Chondrocyte (in vitro differentiated cells): ENCODE results near the gene TCF4. TPM values are rescaled to one million over a fixed set of nuclear protein-coding genes. Genes with fewer than 3 reads are reported as not detected.

Source experiments
- DNase-seq: peaks from one replicate; pipeline ENCODE4 v3.0.0; 2021; ENCODE audit warnings: mixed read lengths, low spot score
- H3K27ac Mint-ChIP-seq: one replicate; pipeline ENCODE4 v1.8.0; 2021; ENCODE audit warnings: mild to moderate bottlenecking, moderate library complexity, mixed read lengths; ENCODE audit not compliant: unreplicated experiment
- H3K27me3 Mint-ChIP-seq: 2 replicates; pipeline ENCODE4 v1.8.0; 2021; ENCODE audit warnings: low read depth, mixed read lengths
- H3K36me3 Mint-ChIP-seq: 2 replicates; pipeline ENCODE4 v1.8.0; 2021; ENCODE audit warnings: low read depth, mixed read lengths
- H3K4me1 Mint-ChIP-seq: 2 replicates; pipeline ENCODE4 v1.8.0; 2021; ENCODE audit warnings: low read depth, mild to moderate bottlenecking, mixed read lengths
- H3K4me3 Mint-ChIP-seq: one replicate; pipeline ENCODE4 v1.8.0; 2021; ENCODE audit warnings: mild to moderate bottlenecking, moderate library complexity, mixed read lengths; ENCODE audit not compliant: unreplicated experiment
- H3K9me3 Mint-ChIP-seq: 2 replicates; pipeline ENCODE4 v1.8.0; 2021; ENCODE audit warnings: low read depth, mixed read lengths
- total RNA-seq: library from RNA; stranded (reverse); gene quantifications from 3 replicates; pipeline ENCODE4 v1.2.1, GENCODE V29; 2021
- TF ChIP-seq, protein P1 (sequence below): fragments of 200-600 bp; sonication (generic); IDR thresholded peaks from 2 replicates; pipeline ENCODE4 v1.5.0; 2021; ENCODE audit warnings: antibody characterized with exemption, mild to moderate bottlenecking, moderate library complexity

The TCF4 gene
- total RNA-seq, 1 donor from 2014 or later: 36.8 TPM

GRCh38 chr18:55546851-55547704, 40.9 kb downstream of the TCF4 start:
- Mint-ChIP-seq H3K36me3 (peaks cover 3% of the 10 kb centered on the region), H3K9me3 (no peaks in the 10 kb centered on the region), H3K4me1 (peaks cover 25% of the 10 kb centered on the region), H3K27ac (peak overlapping the region; percentile 95), H3K4me3 (peak overlapping the region; percentile 78), H3K27me3 (no peaks in the 10 kb centered on the region)
- DNase-seq: no peak
- TF ChIP-seq, protein P1, sequence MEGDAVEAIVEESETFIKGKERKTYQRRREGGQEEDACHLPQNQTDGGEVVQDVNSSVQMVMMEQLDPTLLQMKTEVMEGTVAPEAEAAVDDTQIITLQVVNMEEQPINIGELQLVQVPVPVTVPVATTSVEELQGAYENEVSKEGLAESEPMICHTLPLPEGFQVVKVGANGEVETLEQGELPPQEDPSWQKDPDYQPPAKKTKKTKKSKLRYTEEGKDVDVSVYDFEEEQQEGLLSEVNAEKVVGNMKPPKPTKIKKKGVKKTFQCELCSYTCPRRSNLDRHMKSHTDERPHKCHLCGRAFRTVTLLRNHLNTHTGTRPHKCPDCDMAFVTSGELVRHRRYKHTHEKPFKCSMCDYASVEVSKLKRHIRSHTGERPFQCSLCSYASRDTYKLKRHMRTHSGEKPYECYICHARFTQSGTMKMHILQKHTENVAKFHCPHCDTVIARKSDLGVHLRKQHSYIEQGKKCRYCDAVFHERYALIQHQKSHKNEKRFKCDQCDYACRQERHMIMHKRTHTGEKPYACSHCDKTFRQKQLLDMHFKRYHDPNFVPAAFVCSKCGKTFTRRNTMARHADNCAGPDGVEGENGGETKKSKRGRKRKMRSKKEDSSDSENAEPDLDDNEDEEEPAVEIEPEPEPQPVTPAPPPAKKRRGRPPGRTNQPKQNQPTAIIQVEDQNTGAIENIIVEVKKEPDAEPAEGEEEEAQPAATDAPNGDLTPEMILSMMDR: no peak

DNA sequence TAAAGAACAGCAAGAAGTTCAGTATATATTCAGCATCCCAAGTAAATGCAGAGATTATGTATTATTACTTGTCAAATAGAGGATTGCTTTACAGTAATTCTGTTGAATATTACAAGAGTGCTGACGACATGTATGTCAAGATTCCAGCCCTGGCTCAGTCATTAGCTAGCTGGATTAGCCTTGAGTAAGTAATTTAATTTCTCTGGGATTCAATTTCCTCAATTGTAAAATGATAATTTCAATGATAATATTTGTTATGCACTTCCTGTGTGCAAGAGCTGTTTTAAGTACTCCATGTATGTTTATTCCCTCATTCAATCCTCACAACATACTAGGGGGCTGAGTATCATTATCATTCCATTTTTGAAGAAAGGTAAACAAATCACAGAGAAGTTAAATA, 44.0 kb downstream of the TCF4 start:
- Mint-ChIP-seq H3K9me3 (no peaks in the 10 kb centered on the region), H3K36me3 (no peaks in the 10 kb centered on the region), H3K27me3 (no peaks in the 10 kb centered on the region), H3K4me3 (no peak overlapping the region), H3K4me1 (peaks cover 23% of the 10 kb centered on the region), H3K27ac (no peak overlapping the region)
- TF ChIP-seq, protein P1: no peak
- DNase-seq: no peak

DNA sequence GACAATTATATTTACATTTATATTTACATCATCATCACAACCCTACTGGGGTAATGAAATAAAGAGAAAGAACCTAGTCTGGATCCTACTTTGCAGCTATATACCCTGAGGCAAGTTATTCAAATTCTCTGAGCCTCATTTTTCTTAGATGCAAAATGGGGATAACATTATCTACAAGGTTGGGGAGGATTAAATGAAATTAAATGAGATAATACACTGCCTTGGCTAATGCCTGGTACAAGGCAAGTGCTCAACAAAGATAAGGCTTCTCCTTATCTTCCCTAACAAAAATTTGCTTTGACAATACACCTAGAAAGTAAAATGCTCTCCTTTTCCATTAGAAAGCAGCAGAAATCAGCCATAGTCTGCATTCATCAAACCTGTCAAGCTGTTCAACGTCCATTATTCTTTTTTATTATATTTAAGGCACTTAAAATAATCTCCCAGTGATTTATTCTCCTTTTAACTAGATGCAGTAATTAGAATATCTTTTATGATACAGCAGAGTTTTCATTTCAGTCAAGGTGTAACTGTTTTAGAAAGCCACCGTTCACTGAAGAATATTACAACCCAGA, 44.8 kb downstream of the TCF4 start:
- Mint-ChIP-seq H3K36me3 (no peaks in the 10 kb centered on the region), H3K4me3 (no peak overlapping the region), H3K4me1 (peaks cover 23% of the 10 kb centered on the region), H3K9me3 (no peaks in the 10 kb centered on the region), H3K27me3 (no peaks in the 10 kb centered on the region), H3K27ac (no peak overlapping the region)
- no peak for DNase-seq
- TF ChIP-seq, protein P1: no peak

GRCh38 chr18:55541571-55541970, 46.4 kb downstream of the TCF4 start:
- H3K27me3 Mint-ChIP-seq: no peaks in the 10 kb centered on the region
- no peak for DNase-seq
- no peaks in the 10 kb centered on the region for H3K9me3 Mint-ChIP-seq
- H3K27ac Mint-ChIP-seq: no peak overlapping the region
- peaks cover 7% of the 10 kb centered on the region for H3K4me1 Mint-ChIP-seq
- TF ChIP-seq, protein P1: no peak
- no peak overlapping the region for H3K4me3 Mint-ChIP-seq
- no peaks in the 10 kb centered on the region for H3K36me3 Mint-ChIP-seq

- Mint-ChIP-seq H3K9me3 (no peaks in the 10 kb centered on the region), H3K27ac (no peak overlapping the region), H3K27me3 (no peaks in the 10 kb centered on the region), H3K36me3 (no peaks in the 10 kb centered on the region), H3K4me3 (no peak overlapping the region), H3K4me1 (peaks cover 11% of the 10 kb centered on the region)
- TF ChIP-seq, protein P1: no peak
- no peak for DNase-seq
Measured at GRCh38 chr18:55539240-55539639, 48.8 kb downstream of the TCF4 start.
